GM18519 (cell line): Measurements from ENCODE around the gene KRT14.

Experiments used
- ATAC-seq: cut with Tn5 transposase; IDR thresholded peaks from one replicate; pipeline ENCODE4 v1.9.1; 2021; ENCODE audit warnings: mild to moderate bottlenecking, moderate library complexity; ENCODE audit not compliant: unreplicated experiment, low FRiP score

Gene KRT14

DNA sequence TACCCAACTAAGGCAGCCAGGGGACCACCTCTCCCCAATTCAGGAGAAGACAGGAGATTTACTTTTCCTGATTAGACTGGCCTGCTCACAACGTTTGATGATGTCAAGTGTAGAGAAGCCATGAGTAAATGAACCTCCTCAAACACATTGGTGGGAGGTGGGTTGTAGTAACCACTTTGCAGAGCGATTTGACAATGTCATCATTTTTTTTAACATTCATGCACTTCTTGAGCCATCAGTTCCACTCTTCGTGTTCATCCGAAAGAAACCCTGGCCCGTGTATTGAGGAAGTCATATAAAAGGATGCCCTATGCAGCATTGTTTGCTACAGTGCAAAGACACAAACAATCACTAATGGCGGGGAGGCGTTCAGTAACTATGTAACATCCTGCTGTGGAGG, 53.1 kb downstream of the KRT14 start:
- ATAC-seq, result no peak

DNA sequence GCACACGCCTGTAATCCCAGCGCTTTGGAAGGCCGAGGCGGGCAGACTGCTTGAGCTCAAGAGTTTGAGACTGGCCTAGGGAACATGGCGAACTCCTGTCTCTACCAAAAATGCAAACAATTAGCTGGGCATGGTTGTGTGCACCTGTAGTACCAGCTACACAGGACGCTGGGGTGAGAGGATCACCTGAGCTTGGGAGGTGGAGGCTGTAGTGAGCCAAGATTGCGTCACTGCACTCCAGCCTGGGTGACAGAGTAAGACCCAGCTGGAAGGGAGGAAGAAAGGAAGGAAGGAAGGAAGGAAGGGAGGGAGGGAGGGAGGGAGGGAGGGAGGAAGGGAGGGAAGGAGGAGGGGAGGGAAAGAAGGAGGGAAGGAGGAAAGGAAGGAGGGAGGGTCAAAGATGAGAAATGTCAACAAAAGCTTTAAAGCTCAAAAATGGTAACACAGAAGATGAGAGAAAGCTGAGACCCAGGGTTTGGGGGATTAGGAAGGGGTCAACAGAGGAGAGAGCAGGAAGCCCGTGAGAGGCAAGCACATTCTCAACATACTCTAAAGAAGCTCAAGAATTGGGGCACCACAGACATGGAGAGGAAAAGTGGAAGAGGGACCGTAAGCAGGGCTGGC, 53.6 kb downstream of the KRT14 start:
- ATAC-seq, result no peak
